ENCODE results near the gene SV2C. TPM values are rescaled to one million over a fixed set of nuclear protein-coding genes. Genes with fewer than 3 reads are reported as not detected.

Gene SV2C
- total RNA-seq, 1 donor from 2014 or later = 0.48 TPM

GRCh38 chr5:76222318-76222717 is 139.1 kb downstream of the SV2C start:
- TF ChIP-seq CTCF (IDR thresholded peaks at IDR 0.05; ENCODE audit: unreplicated experiment) = no peak
- Mint-ChIP-seq H3K9me3 (ENCODE audit: low read depth) (no peaks in the 10 kb centered on the region), H3K36me3 (ENCODE audit: insufficient read depth) (no peaks in the 10 kb centered on the region), H3K27ac (no peak overlapping the region), H3K4me1 (ENCODE audit: low read depth) (no peaks in the 10 kb centered on the region), H3K4me3 (ENCODE audit: low read depth) (no peak overlapping the region), H3K27me3 (no peaks in the 10 kb centered on the region)
- DNase-seq (ENCODE audit: low spot score, unreplicated experiment) = no peak

GRCh38 chr5:76223696-76224095 is 140.5 kb downstream of the SV2C start:
- Mint-ChIP-seq H3K4me3 (ENCODE audit: low read depth) (no peak overlapping the region), H3K27ac (peak overlapping the region; percentile 3), H3K27me3 (peaks cover 5% of the 10 kb centered on the region), H3K36me3 (ENCODE audit: insufficient read depth) (no peaks in the 10 kb centered on the region), H3K9me3 (ENCODE audit: low read depth) (no peaks in the 10 kb centered on the region), H3K4me1 (ENCODE audit: low read depth) (no peaks in the 10 kb centered on the region)
- DNase-seq (ENCODE audit: low spot score, unreplicated experiment) = no peak
- no peak for TF ChIP-seq CTCF (IDR thresholded peaks at IDR 0.05; ENCODE audit: unreplicated experiment)

- no peak overlapping the region for H3K4me3 Mint-ChIP-seq (ENCODE audit: low read depth)
- no peak for DNase-seq (ENCODE audit: low spot score, unreplicated experiment)
- TF ChIP-seq CTCF (IDR thresholded peaks at IDR 0.05; ENCODE audit: unreplicated experiment) = no peak
- peaks cover 14% of the 10 kb centered on the region for H3K27me3 Mint-ChIP-seq
- H3K4me1 Mint-ChIP-seq (ENCODE audit: low read depth) = no peaks in the 10 kb centered on the region
- no peak overlapping the region for H3K27ac Mint-ChIP-seq
- no peaks in the 10 kb centered on the region for H3K9me3 Mint-ChIP-seq (ENCODE audit: low read depth)
- no peaks in the 10 kb centered on the region for H3K36me3 Mint-ChIP-seq (ENCODE audit: insufficient read depth)
Measured at GRCh38 chr5:76224898-76225297, 141.7 kb downstream of the SV2C start.

- no peak overlapping the region for H3K27ac Mint-ChIP-seq
- no peaks in the 10 kb centered on the region for H3K9me3 Mint-ChIP-seq (ENCODE audit: low read depth)
- DNase-seq (ENCODE audit: low spot score, unreplicated experiment) = no peak
- H3K4me3 Mint-ChIP-seq (ENCODE audit: low read depth) = no peak overlapping the region
- no peaks in the 10 kb centered on the region for H3K4me1 Mint-ChIP-seq (ENCODE audit: low read depth)
- H3K27me3 Mint-ChIP-seq = peaks cover 16% of the 10 kb centered on the region
- TF ChIP-seq CTCF (IDR thresholded peaks at IDR 0.05; ENCODE audit: unreplicated experiment) = no peak
- no peaks in the 10 kb centered on the region for H3K36me3 Mint-ChIP-seq (ENCODE audit: insufficient read depth)
Measured at GRCh38 chr5:76225336-76225735, 142.2 kb downstream of the SV2C start.

- no peak for DNase-seq (ENCODE audit: low spot score, unreplicated experiment)
- Mint-ChIP-seq H3K9me3 (ENCODE audit: low read depth) (no peaks in the 10 kb centered on the region), H3K4me1 (ENCODE audit: low read depth) (no peaks in the 10 kb centered on the region), H3K36me3 (ENCODE audit: insufficient read depth) (no peaks in the 10 kb centered on the region), H3K27ac (no peak overlapping the region), H3K27me3 (peaks cover 16% of the 10 kb centered on the region), H3K4me3 (ENCODE audit: low read depth) (no peak overlapping the region)
- TF ChIP-seq CTCF (IDR thresholded peaks at IDR 0.05; ENCODE audit: unreplicated experiment) = no peak
Measured at GRCh38 chr5:76229900-76230299, 146.7 kb downstream of the SV2C start.

Data from progenitor cell of endocrine pancreas (in vitro differentiated cells).